IgD-negative memory B cell (primary cell): ENCODE data around the gene ZNF396. TPM values are rescaled to one million over a fixed set of nuclear protein-coding genes. Genes with fewer than 3 reads are reported as not detected.
A peak's percentile ranks its signal among the peaks of the same experiment; 100 is the strongest.

Source experiments
- H3K27ac Mint-ChIP-seq, 3 donors: one replicate each; pipeline ENCODE4 v1.8.0; 2020 to 2022; ENCODE audit warnings: mild to moderate bottlenecking in 3 of 3, mixed read lengths in 3 of 3, moderate library complexity in 1 of 3
- H3K27me3 Mint-ChIP-seq: one replicate; pipeline ENCODE4 v1.8.0; 2021; ENCODE audit warnings: mixed read lengths
- H3K36me3 Mint-ChIP-seq: one replicate; pipeline ENCODE4 v1.8.0; 2020; ENCODE audit warnings: mild to moderate bottlenecking, mixed read lengths
- H3K4me1 Mint-ChIP-seq, 3 donors: one replicate each; pipeline ENCODE4 v1.8.0; 2020 to 2022; ENCODE audit warnings: mixed read lengths in 3 of 3, mild to moderate bottlenecking in 1 of 3
- H3K4me3 Mint-ChIP-seq, 4 donors: one replicate each; pipeline ENCODE4 v1.8.0; 2020 to 2022; ENCODE audit warnings: mild to moderate bottlenecking in 4 of 4, mixed read lengths in 4 of 4, moderate library complexity in 3 of 4
- H3K9me3 Mint-ChIP-seq, 3 donors: one replicate each; pipeline ENCODE4 v1.8.0; 2020 to 2021; ENCODE audit warnings: mixed read lengths in 3 of 3, mild to moderate bottlenecking in 1 of 3
- polyA plus RNA-seq: library from polyadenylated mRNA; unstranded; fragments of 300-500 nt; fragmentation: Illumina TruSeq; gene quantifications from one replicate; pipeline ENCODE4 v1.2.3, GENCODE V29; 2021

Gene ZNF396
- 1.5 TPM for polyA plus RNA-seq

DNA sequence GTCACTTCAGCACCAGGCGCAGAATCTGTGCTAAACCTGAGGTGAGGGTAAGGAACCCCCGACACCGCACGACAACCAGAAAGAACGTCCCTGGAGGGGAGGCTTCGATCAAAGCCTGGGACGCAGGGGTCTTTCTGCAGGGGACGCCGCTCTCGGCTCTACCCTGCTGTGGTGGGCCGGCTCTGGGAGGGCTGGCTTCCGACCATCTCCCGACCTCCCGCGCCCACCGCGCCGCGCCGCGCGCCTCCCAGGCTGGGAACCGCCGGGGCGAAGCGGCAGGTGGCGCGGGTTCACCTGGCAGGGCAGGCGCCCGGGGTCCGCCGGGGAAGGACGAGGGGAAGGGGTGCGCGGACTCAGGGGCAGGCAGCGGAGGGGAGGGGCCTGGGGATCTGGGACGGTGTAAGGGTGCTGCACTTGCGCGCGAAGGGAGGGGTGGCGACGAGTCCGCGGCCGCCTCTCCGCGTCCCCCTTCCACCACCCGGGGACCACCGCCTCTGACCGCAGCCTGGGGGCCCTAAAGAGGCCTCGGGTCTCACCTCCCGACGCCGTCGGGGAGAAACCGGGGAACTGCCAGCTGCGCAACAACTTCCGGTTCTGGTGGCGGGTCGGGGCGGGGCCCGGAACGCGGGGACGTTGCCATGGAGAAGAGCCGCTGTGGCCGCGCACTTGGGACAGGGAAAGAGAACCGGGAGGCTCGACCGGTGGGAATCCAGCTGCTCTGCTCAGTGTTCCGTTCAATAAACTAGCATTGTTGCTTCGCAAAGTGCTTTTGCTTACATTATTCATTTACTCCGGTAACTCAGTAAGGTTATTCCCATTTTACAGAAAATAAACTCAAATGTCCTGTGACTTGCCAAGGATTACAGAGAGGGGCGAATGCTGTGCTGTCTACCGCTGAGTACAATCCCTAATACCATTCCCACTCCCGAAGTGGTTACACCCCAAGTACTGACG lies at the start of gene ZNF396:
ZNF396 (minus strand) TSS at position 596 of the 954 bp plus-strand sequence. CDS start 3,045 bp downstream, outside the sequence.
- Mint-ChIP-seq H3K27ac (peak within 1 kb of the TSS; percentile 79 to 97 (median 96)), H3K27me3 (peaks cover 2% of the 10 kb centered on the region), H3K36me3 (peaks cover 5% of the 10 kb centered on the region)

DNA sequence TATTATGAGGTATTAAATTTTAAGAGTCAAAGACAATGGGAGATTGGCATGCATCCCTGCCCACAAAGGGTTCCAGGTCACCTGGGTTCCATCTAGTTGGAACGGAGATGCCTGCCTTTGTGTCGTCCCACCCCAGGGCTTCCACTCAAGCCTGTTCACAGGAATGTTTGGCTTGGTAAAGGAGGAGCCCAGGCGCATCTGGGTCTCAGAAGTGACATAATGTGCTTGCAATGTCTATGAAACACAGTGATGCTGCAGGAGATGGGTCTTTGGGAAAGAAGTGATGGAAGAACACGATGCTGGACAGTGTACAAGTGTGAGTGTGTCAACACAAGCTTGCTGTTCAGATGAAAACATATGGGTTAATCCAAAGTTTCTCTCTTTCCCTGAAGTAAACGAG lies 49.6 kb upstream of the ZNF396 start:
- H3K27me3 Mint-ChIP-seq, result no peaks in the 10 kb centered on the region
- no peak overlapping the region for H3K4me3 Mint-ChIP-seq
- H3K27ac Mint-ChIP-seq, result no peak overlapping the region
- H3K36me3 Mint-ChIP-seq, result peaks cover 6% of the 10 kb centered on the region
- no peaks in the 10 kb centered on the region for H3K9me3 Mint-ChIP-seq
- peaks cover 0 to 2% (median 0%) of the 10 kb centered on the region in 3 donors for H3K4me1 Mint-ChIP-seq

More for the DNA sequence above, at the start of gene ZNF396:
- Mint-ChIP-seq H3K4me3 (peak within 1 kb of the TSS; percentile 88 to 96 (median 94)), H3K4me1 (peaks cover 3 to 9% (median 8%) of the 10 kb centered on the region in 3 donors), H3K9me3 (peaks cover 0 to 2% (median 0%) of the 10 kb centered on the region in 3 donors)

DNA sequence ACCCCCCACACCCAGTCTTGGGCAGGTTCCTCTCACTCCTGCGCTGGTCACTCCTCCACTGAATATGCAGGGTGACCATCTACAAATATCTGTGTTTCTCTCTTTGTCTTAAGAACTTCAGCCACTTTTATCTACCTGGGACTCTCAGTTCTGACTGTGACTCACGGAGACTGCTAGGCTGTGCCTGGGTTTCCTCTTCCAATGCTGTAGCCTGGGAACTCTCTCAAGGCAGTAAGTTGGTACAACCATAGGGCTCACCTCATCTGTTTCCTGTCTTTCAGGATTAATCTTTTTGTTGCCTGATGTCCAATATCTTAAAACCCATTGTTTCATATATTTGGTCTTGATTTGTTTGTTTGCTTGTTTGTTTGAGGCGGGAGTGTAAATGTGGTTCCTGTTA lies 47.2 kb upstream of the ZNF396 start:
- Mint-ChIP-seq H3K27ac (no peak overlapping the region), H3K36me3 (peaks cover 6% of the 10 kb centered on the region), H3K27me3 (no peaks in the 10 kb centered on the region), H3K9me3 (no peaks in the 10 kb centered on the region), H3K4me3 (no peak overlapping the region), H3K4me1 (no peaks in the 10 kb centered on the region)

DNA sequence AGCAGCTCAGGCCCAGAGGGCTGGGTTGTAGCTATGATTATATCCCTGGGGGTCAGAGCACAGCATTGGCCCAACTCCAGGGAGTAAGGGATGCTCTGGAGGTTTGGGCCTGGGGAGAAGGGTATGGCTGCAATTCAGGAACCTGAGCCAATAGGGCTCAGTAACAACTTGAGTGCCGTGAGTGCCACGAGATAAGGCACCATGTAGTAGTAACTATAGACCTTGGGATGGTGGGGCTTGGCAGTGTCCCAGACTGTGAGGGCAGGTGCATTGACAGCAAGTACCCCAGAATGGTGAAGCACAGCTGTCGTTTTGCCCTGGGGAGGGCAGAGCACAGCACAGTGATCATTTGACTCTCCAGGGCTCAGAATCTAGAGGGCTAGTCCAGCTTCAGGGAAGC lies 45.1 kb upstream of the ZNF396 start:
- Mint-ChIP-seq H3K27me3 (no peaks in the 10 kb centered on the region), H3K27ac (no peak overlapping the region), H3K4me3 (no peak overlapping the region), H3K36me3 (peaks cover 2% of the 10 kb centered on the region), H3K4me1 (no peaks in the 10 kb centered on the region), H3K9me3 (peaks cover 0 to 10% (median 3%) of the 10 kb centered on the region in 3 donors)

DNA sequence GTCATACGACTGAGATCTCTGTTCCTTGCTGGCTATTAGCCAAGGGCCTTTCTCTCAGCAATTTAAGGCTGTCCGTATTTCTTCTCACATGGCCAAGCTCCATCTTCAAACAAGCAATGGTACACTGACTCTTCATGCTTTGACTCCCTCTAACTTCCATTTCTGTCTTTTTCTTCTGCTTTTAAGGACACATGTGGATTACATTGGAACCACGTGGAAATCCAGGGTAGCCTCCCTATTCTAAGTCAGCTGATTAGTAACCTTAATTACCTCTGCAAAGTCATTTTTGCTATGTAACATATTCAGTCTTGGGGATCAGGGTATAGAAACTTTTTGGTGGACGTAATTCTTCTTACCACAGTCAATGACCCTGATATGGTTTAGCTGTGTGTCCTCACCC lies 41.5 kb upstream of the ZNF396 start:
- H3K9me3 Mint-ChIP-seq, result peaks cover 0 to 14% (median 3%) of the 10 kb centered on the region in 3 donors
- no peak overlapping the region for H3K27ac Mint-ChIP-seq
- H3K27me3 Mint-ChIP-seq, result peaks cover 3% of the 10 kb centered on the region
- H3K4me1 Mint-ChIP-seq, result peaks cover 12 to 14% (median 13%) of the 10 kb centered on the region in 3 donors
- H3K4me3 Mint-ChIP-seq, result no peak overlapping the region
- no peaks in the 10 kb centered on the region for H3K36me3 Mint-ChIP-seq

DNA sequence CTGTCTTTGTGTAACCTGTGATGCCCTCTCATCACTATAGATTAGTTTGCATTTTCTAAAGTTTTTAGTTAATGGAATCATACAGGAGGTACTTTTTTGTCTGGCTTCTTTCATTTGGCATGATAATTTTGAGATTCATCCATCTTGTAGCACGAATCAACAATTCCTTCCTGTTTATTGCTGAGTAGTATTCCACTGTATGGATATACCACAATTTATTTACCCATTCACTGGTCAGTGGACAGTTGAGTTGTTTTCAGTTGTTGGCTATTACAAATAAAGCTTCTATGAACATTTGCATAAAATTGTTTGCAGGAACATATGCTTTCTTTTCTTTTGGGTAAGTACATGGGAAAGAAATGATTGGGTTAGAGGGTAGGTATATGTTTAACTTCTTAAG lies 40.1 kb upstream of the ZNF396 start:
- Mint-ChIP-seq H3K36me3 (no peaks in the 10 kb centered on the region), H3K9me3 (peaks cover 0 to 14% (median 3%) of the 10 kb centered on the region in 3 donors), H3K27me3 (peaks cover 3% of the 10 kb centered on the region), H3K27ac (peak overlapping the region in 1 of 3 donors; percentile 28), H3K4me1 (peaks cover 19 to 20% (median 20%) of the 10 kb centered on the region in 3 donors), H3K4me3 (no peak overlapping the region)

DNA sequence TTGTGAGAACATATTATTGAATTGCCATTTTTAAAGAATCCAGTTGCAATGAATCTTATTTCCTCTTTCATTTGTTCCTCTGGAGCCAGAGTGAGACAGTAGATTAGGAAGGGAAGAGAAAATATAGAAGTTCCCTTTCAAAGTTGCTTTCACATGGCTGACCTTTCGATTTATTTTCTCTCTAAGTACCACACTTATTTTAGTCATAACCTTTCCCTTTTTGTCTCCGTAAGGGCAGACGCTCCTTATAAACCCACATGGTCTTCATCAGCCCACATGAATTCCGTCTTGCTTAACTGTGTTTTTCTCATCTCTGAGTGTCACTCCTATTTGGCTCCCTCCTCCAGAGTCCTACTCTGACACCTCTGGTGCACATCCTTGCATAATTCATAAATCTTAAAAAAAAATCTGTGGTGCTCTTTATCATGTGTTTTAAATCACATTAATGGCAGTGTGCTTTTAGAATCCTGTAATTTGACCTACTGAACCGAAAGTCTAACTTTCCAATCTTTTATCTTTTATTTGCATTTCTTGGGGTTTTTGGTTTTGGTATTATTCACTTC lies 38.5 kb upstream of the ZNF396 start:
- Mint-ChIP-seq H3K4me1 (peaks cover 25 to 30% (median 30%) of the 10 kb centered on the region in 3 donors), H3K9me3 (peaks cover 0 to 14% (median 3%) of the 10 kb centered on the region in 3 donors), H3K27ac (peak overlapping the region in 2 of 3 donors; percentile 4 to 54), H3K36me3 (no peaks in the 10 kb centered on the region), H3K27me3 (peaks cover 3% of the 10 kb centered on the region), H3K4me3 (peak overlapping the region in 2 of 4 donors; percentile 16 to 71)

DNA sequence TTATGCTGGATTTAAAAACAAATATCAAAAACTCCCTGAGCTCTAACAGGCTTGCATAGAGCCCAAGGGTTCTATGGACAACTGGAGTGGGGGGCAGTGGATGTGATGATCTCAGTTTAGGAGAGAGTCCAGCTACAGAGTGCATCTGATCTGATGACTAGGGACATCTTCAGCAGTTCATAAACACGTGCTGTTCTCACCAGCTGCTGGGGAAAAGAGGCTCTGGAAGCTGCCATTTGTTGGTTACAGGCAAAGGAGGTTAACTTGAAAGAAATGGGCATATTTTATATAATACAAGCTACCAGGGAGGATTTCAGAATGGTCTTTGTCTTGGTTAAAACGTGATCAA lies 36.0 kb upstream of the ZNF396 start:
- no peak overlapping the region for H3K27ac Mint-ChIP-seq
- no peaks in the 10 kb centered on the region for H3K36me3 Mint-ChIP-seq
- H3K9me3 Mint-ChIP-seq, result peaks cover 0 to 7% (median 0%) of the 10 kb centered on the region in 3 donors
- no peak overlapping the region for H3K4me3 Mint-ChIP-seq
- H3K4me1 Mint-ChIP-seq, result peaks cover 33 to 39% (median 37%) of the 10 kb centered on the region in 3 donors
- peaks cover 3% of the 10 kb centered on the region for H3K27me3 Mint-ChIP-seq

DNA sequence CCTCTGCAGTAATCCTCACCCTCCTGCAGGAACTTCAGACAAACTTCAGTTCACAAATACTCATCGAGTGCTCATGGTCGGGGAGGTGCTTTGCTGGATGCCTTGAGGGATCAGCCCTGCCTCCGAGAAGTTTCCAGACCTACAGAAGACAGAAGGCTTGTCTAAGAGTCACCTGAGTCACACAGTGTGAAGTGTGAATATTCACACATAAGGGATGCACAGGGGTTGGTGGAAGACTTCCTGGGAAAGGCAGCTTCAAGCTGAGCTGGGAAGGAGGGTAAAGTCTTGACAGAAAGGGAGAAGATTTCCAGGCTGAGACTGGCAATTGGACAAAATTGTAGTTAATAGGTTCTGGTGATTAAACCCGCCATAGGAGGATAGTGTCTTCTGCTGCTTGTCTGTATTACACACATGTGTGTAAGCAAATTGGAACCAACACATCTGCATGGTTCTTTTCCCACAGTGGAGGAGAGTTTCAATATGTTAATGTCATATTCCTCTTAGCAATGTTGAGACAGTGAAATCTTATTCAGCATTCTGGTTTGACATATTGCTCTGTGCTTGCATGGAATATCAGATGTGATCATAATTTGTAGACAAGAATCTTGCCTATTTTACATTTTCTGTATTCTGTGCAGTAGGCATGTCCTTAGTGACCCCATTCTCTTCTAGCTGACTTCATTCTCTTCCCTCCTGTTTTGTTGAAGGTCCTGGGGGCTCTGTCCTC lies 34.7 kb upstream of the ZNF396 start:
- H3K27me3 Mint-ChIP-seq, result peaks cover 3% of the 10 kb centered on the region
- no peaks in the 10 kb centered on the region for H3K9me3 Mint-ChIP-seq
- peak overlapping the region; percentile 16 to 21 (median 19) for H3K27ac Mint-ChIP-seq
- no peaks in the 10 kb centered on the region for H3K36me3 Mint-ChIP-seq
- H3K4me1 Mint-ChIP-seq, result peaks cover 33 to 41% (median 40%) of the 10 kb centered on the region in 3 donors
- peak overlapping the region in 2 of 4 donors; percentile 4 to 40 for H3K4me3 Mint-ChIP-seq

DNA sequence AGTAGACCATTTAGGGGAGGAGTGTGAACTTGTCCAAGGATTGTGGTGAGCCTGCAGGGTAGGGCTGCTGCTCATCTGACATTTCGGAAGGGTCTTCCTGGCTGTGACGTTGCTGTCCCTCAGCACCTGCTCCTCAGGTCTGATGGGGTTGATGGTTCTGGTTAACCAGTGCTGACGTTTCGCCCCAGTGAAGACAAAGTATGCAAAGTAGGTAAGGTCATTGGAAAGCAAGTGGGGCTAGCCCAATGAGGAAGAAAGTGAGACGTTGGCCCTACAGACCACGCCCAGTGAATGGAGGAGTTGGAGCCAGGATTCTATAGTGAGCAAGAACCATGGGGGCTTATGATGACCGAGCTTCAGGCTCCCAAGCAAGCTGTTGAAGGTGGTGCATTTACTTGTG lies 33.4 kb upstream of the ZNF396 start:
- Mint-ChIP-seq H3K4me1 (peaks cover 27 to 35% (median 34%) of the 10 kb centered on the region in 3 donors), H3K27me3 (peaks cover 3% of the 10 kb centered on the region), H3K36me3 (no peaks in the 10 kb centered on the region), H3K27ac (peak overlapping the region; percentile 3 to 32 (median 9)), H3K4me3 (peak overlapping the region in 3 of 4 donors; percentile 8 to 83 (median 21)), H3K9me3 (no peaks in the 10 kb centered on the region)

DNA sequence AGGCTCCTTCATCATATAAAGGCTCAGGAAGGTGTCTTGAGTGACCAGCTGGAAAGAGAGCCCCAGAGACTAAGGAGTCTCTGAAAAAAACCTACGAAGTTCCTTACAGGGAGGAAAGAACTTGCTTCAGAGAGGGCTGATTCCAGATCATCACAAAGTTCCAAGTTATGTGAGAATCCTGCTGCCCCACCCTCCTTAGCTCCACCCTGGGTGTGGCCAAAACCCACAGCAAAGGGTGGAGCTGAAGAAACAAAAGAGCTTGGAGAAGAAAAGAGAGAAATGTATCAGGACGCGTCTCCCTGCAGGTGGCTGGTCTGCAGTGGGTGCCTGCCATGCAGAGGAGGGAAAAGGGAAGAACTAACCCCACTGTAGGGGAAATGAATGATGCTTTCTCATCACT lies 32.8 kb upstream of the ZNF396 start:
- H3K9me3 Mint-ChIP-seq, result no peaks in the 10 kb centered on the region
- H3K27me3 Mint-ChIP-seq, result peaks cover 2% of the 10 kb centered on the region
- H3K4me1 Mint-ChIP-seq, result peaks cover 20 to 30% (median 28%) of the 10 kb centered on the region in 3 donors
- peak overlapping the region in 2 of 4 donors; percentile 21 to 77 for H3K4me3 Mint-ChIP-seq
- no peaks in the 10 kb centered on the region for H3K36me3 Mint-ChIP-seq
- H3K27ac Mint-ChIP-seq, result peak overlapping the region in 1 of 3 donors; percentile 9

DNA sequence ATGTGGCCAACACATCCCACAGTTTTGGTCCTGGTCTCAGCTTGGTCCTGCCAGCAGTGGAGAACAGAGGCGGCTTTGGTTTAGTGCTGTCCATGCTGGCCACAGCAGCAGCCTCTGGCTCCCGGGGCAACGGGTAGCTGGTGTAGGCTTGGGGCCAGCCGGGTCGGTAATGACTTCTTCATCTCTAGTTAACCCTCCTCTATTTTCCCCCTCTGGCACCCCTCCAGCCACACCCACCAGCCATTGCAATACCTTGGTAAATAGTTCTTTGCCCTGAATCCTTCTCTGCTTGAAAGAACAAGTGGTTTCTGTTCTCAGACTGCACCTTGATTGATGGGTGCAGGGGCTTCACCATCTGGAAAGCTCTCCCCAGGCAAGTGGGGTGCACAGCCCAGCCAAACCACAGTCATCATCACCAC lies 31.7 kb upstream of the ZNF396 start:
- Mint-ChIP-seq H3K9me3 (no peaks in the 10 kb centered on the region), H3K36me3 (no peaks in the 10 kb centered on the region), H3K27me3 (peaks cover 2% of the 10 kb centered on the region), H3K27ac (no peak overlapping the region), H3K4me3 (no peak overlapping the region), H3K4me1 (peaks cover 20 to 30% (median 27%) of the 10 kb centered on the region in 3 donors)

DNA sequence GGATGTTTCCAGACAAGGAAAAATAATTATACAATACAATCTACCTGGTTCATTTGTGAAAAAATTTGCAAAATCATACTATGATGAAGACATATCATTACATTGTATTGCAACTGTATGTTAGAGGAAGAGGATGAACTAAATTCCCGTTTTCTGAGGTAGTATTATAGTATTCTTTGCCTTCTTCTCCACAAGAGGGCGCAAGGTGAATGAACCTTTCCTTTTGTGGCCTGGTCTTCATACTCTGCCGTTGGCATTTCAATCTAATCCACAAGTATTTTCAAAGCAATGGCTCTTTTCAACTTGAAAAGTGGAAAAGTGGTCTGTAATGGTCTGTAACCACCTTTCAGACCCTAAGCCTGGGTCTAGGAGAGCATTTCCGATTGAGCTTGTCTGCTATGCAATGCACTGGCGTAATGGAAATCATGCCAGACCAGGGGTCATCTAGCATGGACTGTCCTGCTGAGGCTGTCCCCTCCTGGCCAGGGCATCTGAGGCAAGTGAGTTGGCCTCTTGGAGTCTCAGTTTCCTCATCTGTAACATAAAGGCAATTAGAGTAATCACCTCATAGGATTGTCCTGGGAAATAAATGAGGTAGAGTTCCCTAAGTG lies 30.8 kb upstream of the ZNF396 start:
- H3K4me3 Mint-ChIP-seq, result no peak overlapping the region
- no peaks in the 10 kb centered on the region for H3K9me3 Mint-ChIP-seq
- no peak overlapping the region for H3K27ac Mint-ChIP-seq
- H3K27me3 Mint-ChIP-seq, result peaks cover 5% of the 10 kb centered on the region
- H3K4me1 Mint-ChIP-seq, result peaks cover 20 to 30% (median 27%) of the 10 kb centered on the region in 3 donors
- no peaks in the 10 kb centered on the region for H3K36me3 Mint-ChIP-seq

DNA sequence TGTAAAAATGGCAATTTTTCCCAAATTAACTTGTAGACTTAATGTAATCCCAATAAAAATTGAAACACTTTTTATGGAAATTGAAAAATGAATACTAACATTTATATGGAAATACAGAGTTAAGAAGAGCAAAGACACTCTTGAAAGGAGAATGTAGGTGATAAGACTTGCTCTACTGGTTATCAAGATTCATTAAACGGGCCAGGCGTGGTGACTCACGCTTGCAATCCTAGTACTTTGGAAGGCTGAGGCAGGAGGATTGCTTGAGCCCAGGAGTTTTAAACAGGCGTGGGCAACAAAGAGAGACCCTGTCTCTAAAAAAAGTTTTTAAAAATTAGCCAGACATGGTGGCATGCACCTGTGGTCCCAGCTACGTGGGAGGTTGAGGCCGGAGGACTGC lies 29.5 kb upstream of the ZNF396 start:
- no peak overlapping the region for H3K4me3 Mint-ChIP-seq
- no peaks in the 10 kb centered on the region for H3K36me3 Mint-ChIP-seq
- peaks cover 8 to 21% (median 15%) of the 10 kb centered on the region in 3 donors for H3K4me1 Mint-ChIP-seq
- peaks cover 5% of the 10 kb centered on the region for H3K27me3 Mint-ChIP-seq
- H3K9me3 Mint-ChIP-seq, result no peaks in the 10 kb centered on the region
- no peak overlapping the region for H3K27ac Mint-ChIP-seq
